ENCODE results near the gene GATD1.

GATD1 gene

DNA sequence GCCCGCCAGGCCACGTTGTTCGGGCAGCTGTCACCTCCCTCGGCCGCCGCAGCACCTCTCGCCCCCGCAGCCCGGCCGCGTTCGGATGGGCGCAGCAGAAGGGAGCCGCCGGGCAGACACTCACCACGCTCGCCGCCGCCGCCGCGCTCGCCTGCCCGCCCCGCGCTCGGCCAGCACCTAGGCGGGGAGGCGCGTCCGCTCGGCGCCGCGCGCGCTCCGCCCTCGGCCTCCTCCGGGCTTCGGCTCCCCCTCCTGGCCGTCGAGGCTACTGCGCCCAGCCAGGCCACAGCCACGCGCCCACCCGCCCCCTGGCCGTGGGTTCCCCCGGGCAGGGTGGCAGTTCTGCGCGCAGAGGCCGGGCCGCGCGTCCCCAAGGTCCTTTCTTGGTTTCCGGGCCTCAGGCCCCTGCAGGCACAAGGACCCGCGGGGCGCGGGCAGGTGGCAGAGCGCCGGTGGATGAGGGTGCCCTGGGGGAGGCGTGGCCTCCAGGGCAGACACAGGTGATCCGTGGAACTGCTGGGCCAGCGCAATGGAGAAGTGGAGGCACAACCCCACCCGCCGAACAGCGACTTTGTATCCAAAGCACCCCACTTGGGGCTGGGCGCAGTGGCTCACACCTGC lies 20.9 kb upstream of the GATD1 start, which contains the start of gene SLC25A22:
TSS of gene SLC25A22 (minus strand) at position 189 of the 621 bp plus-strand sequence. CDS start 3,275 bp downstream, outside the sequence.
- DNase-seq (ENCODE audit: low read depth, low spot score), result no peak
- Histone ChIP-seq H3K36me3 (ENCODE audit: insufficient read depth, insufficient read length, low read length) (peaks cover 61% of the 10 kb centered on the region), H3K4me3 (ENCODE audit: insufficient read length, low read depth) (peak within 1 kb of the TSS; percentile 94), H3K4me1 (ENCODE audit: insufficient read depth, insufficient read length) (peaks cover 40% of the 10 kb centered on the region), H3K9me3 (ENCODE audit: insufficient read depth, low read length) (no peaks in the 10 kb centered on the region), H3K9ac (ENCODE audit: insufficient read length, low read depth) (peak within 1 kb of the TSS; percentile 88), H3K27me3 (ENCODE audit: insufficient read depth, insufficient read length) (no peaks in the 10 kb centered on the region)
- TF ChIP-seq ZNF274 (IDR thresholded peaks at IDR 0.05; ENCODE audit: low read depth, low read length) (no peak), SUZ12 (IDR thresholded peaks at IDR 0.05; ENCODE audit: extremely low read depth, insufficient read depth, insufficient read length) (no peak), YY1 (IDR thresholded peaks at IDR 0.05; ENCODE audit: insufficient read depth, insufficient read length) (no peak)

DNA sequence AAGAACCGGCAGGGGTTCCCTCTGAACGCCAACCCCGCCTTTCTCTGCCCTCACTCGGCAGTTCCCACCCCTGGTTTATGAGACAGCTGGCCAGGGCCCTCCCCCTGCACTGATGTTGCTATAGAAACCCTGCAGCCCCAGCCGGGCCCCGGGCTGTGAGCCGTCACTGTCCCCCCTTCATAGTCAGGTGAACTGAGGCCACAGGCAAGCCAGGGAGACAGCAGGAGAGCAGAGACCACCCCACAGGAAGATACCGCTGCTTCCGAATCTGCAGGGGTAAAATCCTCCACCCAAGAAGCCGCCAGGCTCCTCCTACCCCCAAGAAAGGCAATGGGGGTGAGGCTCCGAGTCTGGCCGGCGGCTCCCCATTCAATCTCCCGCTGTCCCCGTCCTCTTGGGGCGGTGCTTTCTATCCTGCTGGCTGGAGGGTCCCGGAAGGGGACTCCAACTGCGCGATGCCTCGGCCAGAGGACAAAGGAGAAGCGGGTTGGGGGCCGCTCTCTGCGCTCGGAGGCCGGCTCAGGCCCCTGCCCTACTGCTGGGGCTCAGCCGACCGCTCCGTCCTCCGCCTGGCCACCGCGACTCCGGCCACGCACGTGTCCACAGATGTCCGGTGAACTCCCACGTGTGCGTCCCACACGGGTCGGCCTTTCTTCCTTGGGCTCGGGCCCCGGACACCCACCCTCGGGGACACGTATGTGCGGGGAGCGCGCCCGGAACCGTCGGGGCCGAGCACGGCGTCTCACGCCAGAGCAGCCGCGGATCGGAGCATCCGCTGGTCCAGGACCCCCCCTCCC lies 20.2 kb upstream of the GATD1 start:
- no peak for TF ChIP-seq YY1 (IDR thresholded peaks at IDR 0.05; ENCODE audit: insufficient read depth, insufficient read length)
- no peak for TF ChIP-seq SUZ12 (IDR thresholded peaks at IDR 0.05; ENCODE audit: extremely low read depth, insufficient read depth, insufficient read length)
- no peak for TF ChIP-seq ZNF274 (IDR thresholded peaks at IDR 0.05; ENCODE audit: low read depth, low read length)
- Histone ChIP-seq H3K9me3 (ENCODE audit: insufficient read depth, low read length) (no peaks in the 10 kb centered on the region), H3K27me3 (ENCODE audit: insufficient read depth, insufficient read length) (no peaks in the 10 kb centered on the region), H3K4me3 (ENCODE audit: insufficient read length, low read depth) (peak overlapping the region; percentile 94), H3K4me1 (ENCODE audit: insufficient read depth, insufficient read length) (peaks cover 38% of the 10 kb centered on the region), H3K36me3 (ENCODE audit: insufficient read depth, insufficient read length, low read length) (peaks cover 60% of the 10 kb centered on the region), H3K9ac (ENCODE audit: insufficient read length, low read depth) (peak overlapping the region; percentile 88)
- DNase-seq (ENCODE audit: low read depth, low spot score), result no peak

DNA sequence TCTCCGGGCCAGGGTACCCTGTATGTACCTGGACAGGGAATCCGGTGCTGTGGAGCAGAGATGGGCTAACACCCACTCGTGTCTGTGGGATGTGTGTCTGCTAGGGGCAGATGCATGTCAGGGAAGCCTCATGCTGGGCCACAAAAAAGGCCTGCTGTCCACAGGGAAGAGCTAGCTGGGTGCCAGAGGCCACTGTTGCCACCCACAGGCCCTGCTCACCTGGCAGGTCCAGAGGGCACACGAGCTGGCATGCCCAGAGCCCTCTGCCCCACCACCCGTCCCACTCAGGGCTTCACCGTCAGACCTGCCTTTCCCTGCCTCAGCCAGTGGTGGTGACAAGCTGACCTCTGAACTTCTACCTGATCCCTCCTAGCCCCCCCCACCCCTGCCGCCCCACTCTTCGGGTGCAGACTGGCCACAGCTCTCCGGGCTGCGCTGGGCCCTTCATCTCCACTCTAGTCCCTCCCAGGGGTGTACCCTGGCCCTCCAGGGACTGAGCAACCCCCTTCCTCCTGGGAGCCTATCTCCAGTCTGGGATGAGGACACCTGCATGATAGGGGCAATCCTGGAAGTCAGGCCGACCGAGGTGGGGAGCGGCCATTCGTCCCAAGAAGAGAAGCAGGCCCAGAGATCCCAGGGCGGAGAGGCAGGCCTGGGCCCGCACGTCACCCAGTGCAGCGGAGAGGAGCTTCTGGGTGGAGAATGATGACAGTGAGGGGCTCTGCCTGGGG lies 19.4 kb upstream of the GATD1 start:
- TF ChIP-seq SUZ12 (IDR thresholded peaks at IDR 0.05; ENCODE audit: extremely low read depth, insufficient read depth, insufficient read length) (no peak), ZNF274 (IDR thresholded peaks at IDR 0.05; ENCODE audit: low read depth, low read length) (no peak), YY1 (IDR thresholded peaks at IDR 0.05; ENCODE audit: insufficient read depth, insufficient read length) (no peak)
- H3K9ac ChIP-seq (ENCODE audit: insufficient read length, low read depth), result peak overlapping the region; percentile 88
- no peak for DNase-seq (ENCODE audit: low read depth, low spot score)
- H3K27me3 ChIP-seq (ENCODE audit: insufficient read depth, insufficient read length), result no peaks in the 10 kb centered on the region
- peaks cover 60% of the 10 kb centered on the region for H3K36me3 ChIP-seq (ENCODE audit: insufficient read depth, insufficient read length, low read length)
- peaks cover 38% of the 10 kb centered on the region for H3K4me1 ChIP-seq (ENCODE audit: insufficient read depth, insufficient read length)
- no peaks in the 10 kb centered on the region for H3K9me3 ChIP-seq (ENCODE audit: insufficient read depth, low read length)
- H3K4me3 ChIP-seq (ENCODE audit: insufficient read length, low read depth), result peak overlapping the region; percentile 94

DNA sequence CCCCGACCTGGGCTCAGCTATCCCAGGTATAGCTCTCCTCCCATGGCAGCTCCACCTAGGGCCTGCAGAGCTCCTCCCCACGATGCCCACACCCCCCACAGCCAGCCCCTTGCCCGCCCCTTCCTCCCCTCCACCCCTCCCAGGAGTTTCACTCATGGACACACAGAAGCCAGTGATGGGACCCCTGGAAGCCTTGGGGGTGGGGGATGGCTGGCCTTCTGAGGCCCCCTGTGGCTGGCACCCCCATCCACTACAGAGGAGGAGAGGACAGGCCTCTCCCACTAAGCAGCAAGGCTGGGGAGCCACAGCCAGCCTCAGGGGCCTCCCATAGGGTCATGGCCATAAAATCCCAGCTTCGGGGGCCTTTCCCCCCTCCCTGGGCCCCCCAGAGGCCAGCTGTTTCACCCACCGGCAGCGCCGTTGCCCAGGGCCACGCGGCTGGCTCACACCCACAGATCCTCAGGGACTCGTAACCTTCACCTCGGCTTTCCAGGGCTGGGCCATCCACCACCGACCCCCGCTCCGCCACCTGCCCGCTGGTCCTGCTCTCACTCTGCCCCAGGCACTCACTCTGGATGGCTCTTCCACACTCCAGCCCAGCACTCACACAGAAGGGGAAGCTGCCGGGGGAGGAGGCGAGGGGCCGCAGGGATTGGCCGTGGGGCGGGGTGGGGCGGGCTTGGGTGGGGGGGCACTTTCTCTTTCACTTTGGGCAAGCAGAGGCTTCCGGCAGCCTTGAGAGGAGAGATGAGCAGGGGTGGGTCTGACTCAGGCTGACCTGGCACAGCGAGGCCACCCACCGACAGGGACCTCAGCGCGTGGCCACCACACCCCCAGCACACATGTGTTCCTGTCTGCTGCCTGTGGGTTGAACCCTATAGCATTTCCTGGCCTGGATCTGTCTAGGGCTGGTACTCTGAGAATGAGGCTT lies 18.6 kb upstream of the GATD1 start:
- DNase-seq (ENCODE audit: low read depth, low spot score), result no peak
- Histone ChIP-seq H3K9ac (ENCODE audit: insufficient read length, low read depth) (peak overlapping the region; percentile 88), H3K4me1 (ENCODE audit: insufficient read depth, insufficient read length) (peaks cover 46% of the 10 kb centered on the region), H3K4me3 (ENCODE audit: insufficient read length, low read depth) (peak overlapping the region; percentile 94), H3K27me3 (ENCODE audit: insufficient read depth, insufficient read length) (no peaks in the 10 kb centered on the region), H3K9me3 (ENCODE audit: insufficient read depth, low read length) (no peaks in the 10 kb centered on the region), H3K36me3 (ENCODE audit: insufficient read depth, insufficient read length, low read length) (peaks cover 60% of the 10 kb centered on the region)
- no peak for TF ChIP-seq ZNF274 (IDR thresholded peaks at IDR 0.05; ENCODE audit: low read depth, low read length)
- no peak for TF ChIP-seq YY1 (IDR thresholded peaks at IDR 0.05; ENCODE audit: insufficient read depth, insufficient read length)
- no peak for TF ChIP-seq SUZ12 (IDR thresholded peaks at IDR 0.05; ENCODE audit: extremely low read depth, insufficient read depth, insufficient read length)

DNA sequence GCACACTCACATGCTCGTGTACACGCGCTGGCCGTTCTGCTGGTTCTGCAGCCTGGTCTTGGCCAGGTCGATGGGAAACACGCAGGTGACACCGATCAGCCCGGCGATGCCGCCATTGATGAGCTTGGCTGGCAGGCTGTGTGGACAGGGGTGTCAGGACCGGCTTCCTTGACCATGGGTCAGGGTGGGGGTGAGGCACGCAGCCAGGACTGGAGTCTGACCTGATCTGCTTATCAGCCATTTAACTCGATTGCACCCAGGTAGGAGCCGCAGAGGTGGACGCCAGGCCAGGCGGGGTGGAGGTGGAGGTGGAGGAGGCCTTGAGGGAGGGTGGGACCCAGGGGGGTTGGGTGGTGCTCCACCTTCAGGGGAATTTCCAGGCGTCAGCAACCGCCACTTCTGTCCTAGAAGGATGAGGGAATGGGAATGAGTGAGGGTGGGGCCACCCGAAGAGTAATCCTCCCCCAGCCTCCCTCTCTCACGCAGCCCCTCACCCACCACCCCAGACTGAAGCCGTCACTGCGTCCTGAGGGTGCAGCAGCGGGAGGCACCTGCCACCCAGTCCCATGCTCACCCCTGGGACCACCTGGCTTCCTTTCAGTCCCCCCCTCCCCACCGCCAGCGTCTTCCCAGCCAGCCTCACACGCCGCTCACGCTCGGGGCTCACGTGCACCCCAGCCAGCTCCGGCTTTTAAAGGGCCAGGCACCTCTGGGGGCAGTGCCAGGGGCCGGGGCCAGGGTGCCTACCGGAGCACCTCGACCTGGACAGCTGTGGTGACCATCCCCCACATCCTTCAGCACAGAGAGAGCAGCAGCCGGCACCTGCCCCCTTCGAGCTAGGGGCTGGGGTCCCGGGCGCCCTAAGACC lies 17.7 kb upstream of the GATD1 start:
- H3K36me3 ChIP-seq (ENCODE audit: insufficient read depth, insufficient read length, low read length), result peaks cover 52% of the 10 kb centered on the region
- no peaks in the 10 kb centered on the region for H3K27me3 ChIP-seq (ENCODE audit: insufficient read depth, insufficient read length)
- H3K9me3 ChIP-seq (ENCODE audit: insufficient read depth, low read length), result no peaks in the 10 kb centered on the region
- no peak for DNase-seq (ENCODE audit: low read depth, low spot score)
- H3K4me3 ChIP-seq (ENCODE audit: insufficient read length, low read depth), result peak overlapping the region; percentile 24
- H3K9ac ChIP-seq (ENCODE audit: insufficient read length, low read depth), result peak overlapping the region; percentile 77
- H3K4me1 ChIP-seq (ENCODE audit: insufficient read depth, insufficient read length), result peaks cover 50% of the 10 kb centered on the region
- TF ChIP-seq SUZ12 (IDR thresholded peaks at IDR 0.05; ENCODE audit: extremely low read depth, insufficient read depth, insufficient read length) (no peak), YY1 (IDR thresholded peaks at IDR 0.05; ENCODE audit: insufficient read depth, insufficient read length) (no peak), ZNF274 (IDR thresholded peaks at IDR 0.05; ENCODE audit: low read depth, low read length) (no peak)

Measured in NT2/D1 (cell line).